Cortex of kidney (tissue), 1 donor: ENCODE data around the gene MAN2C1.
"Not testable (repeated sequence)": the region's sequence is repeated elsewhere in the genome, so short reads cannot be mapped to it uniquely, and the experiment has no call there.

Experiments
- DNase-seq: peaks from one replicate; lab custom pipeline; 2025; lab: John Stamatoyannopoulos, UW

Gene MAN2C1

GRCh38 chr15:75346796-75347221 is 21.6 kb downstream of the MAN2C1 start, which contains the start of gene NEIL1:
TSS of gene NEIL1 (plus strand) at chr15:75347039. CDS start at chr15:75348906, 1,867 bp downstream.
- no peak for DNase-seq

- DNase-seq = not testable (repeated sequence)
These were observed 24.5 kb downstream of the MAN2C1 start for GRCh38 chr15:75343953-75344352.

GRCh38 chr15:75342221-75342620 is 26.2 kb downstream of the MAN2C1 start:
- DNase-seq = no peak

DNA sequence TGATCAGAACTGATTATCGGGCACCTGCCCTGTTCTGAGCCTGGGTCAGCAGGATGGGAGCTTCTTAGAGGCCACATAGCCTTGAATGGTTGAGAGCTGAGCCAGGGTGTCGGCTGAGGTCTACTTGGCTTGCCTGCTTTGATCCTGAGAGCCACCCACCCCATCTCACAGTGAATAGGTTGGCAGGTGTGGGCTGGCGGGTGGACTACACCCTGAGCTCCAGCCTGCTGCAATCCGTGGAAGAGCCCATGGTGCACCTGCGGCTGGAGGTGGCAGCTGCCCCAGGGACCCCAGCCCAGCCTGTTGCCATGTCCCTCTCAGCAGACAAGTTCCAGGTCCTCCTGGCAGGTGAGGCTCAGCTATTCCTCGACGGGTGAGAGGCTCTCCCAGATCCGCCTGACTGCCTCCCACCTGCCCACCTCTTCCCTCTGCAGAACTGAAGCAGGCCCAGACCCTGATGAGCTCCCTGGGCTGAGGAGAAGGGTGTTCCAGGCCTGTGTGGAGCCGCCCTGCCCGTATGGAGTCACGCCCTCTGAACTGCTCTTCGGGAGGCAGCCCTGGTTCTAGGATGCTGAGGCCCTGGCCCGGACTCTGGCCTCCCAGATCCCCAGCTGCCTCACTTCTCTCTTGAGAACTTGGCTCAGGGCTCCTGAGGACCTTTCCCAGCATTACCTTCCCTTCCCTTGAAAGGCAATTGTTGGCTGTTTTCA is 28.7 kb downstream of the MAN2C1 start:
- DNase-seq = no peak

DNA sequence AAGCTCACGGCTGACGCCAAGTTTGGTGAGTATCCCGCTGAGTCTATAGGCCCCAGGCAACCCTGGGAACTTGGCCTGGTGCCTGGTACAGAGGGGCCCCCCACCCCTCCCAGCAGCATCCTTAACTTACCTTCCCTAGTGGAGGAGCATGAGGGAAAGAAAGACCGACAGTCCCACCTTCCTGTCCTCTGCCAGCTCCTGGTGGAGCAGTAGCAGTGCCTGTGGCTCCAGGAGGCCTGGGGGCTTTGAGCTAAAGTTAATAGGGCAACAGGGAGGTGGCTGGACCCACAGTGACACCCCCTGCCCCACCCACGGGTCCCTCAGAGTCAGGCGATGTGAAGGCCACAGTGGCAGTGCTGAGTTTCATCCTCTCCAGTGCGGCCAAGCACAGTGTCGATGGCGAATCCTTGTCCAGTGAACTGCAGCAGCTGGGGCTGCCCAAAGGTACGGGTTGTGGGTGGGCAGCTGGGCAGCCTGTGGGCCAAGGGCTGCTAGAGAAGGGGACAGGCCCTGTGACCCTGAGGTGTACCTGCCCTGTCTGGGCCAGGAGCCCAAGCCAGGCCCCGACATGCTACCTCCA is 29.7 kb downstream of the MAN2C1 start:
- no peak for DNase-seq

DNA sequence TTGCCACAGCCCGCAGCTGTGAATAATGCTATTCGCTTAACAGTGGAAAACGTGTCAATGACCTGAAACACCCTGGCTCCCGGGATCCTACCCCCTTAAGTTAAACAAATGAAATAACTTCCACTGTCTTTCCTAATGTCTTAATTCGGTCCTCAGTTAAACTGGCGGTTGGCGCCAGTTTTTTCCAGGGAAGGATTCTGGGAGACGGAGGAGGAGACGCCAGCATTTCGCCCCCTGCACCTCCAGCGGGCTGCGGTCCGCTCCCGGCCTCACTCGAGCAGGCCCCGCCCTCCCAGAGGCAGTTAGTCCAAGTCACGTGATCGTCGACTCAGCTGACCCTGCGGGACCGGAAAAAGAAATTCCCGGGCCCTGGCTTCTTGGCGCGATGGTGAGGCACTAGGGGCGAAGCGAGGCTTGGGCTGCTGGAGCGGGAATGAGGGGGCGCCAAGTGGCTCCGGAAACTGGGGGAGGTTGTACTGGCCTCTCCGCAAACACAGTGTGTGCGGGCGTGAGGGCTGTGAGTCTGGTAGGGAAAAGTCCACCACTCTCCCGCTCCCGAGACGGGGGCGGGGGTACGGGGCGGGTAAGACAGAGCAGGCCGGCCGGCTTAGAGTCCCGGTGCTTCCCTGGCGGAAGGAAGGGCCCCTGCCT is 32.6 kb downstream of the MAN2C1 start, which contains the start of gene COMMD4:
COMMD4 (plus strand) TSS at position 359 of the 651 bp plus-strand sequence; CDS start at position 386, 27 bp downstream.
- peak; percentile 68 for DNase-seq

DNA sequence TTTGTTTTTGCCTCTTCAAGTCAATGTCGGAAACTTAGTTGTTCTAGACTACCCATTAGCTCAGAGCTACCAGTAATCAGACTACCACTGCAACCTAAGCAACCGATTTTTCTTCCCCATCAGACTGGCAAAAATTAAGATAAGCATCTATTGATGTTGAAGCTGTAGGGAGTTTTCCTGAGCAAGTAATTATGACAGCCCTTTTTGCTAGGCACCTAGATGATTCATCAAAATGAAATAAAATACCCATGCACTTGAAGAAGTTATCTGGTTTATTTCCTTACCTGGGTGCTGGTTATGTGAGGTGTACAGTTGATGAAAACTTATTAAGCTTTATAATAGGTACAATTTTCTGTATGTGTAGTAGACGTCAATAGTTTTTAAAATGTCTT is 33.1 kb downstream of the MAN2C1 start:
- no peak for DNase-seq

- DNase-seq = not testable (repeated sequence)
These were observed 34.6 kb downstream of the MAN2C1 start for GRCh38 chr15:75333654-75334419.

DNA sequence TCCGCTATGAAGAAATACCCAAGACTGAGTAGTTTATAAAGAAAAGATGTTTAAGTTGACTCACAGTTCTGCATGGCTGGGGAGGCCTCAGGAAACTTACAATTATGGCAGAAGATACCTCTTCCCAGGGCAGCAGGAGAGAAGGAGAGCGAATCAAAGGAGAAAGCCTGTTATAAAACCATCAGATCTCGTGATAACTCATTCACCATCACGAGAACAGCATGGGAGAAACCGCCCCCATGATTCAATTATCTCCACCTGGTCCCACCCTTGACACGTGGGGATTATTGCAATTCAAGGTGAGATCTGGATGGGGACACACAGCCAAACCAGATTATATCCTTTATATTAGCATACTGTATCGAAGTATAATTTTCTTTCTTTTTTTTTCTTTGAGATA is 36.3 kb downstream of the MAN2C1 start:
- DNase-seq = not testable (repeated sequence)

DNA sequence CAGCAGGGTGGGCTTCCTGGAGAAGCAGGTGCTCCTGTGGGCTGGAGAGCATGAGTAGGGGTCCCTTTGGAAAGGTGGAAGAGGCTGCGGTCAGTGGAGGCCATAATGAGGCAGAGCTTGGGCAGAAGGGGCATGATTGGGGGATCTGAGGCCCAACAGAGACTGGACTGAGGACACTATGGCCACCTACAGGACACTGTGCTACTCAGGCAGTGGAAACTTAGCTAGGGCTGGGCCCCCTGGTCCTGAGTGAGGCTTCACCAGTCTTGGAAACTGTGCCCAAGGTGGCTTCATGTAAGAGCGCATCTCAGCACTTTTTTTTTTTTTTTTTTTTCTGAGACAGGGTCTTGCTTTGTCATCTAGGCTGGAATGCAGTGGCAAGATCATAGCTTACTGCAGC is 38.8 kb downstream of the MAN2C1 start:
- DNase-seq = no peak

GRCh38 chr15:75328493-75329314 is 39.7 kb downstream of the MAN2C1 start:
- no peak for DNase-seq

- no peak for DNase-seq
These were observed 40.9 kb downstream of the MAN2C1 start for GRCh38 chr15:75327491-75327890.

DNA sequence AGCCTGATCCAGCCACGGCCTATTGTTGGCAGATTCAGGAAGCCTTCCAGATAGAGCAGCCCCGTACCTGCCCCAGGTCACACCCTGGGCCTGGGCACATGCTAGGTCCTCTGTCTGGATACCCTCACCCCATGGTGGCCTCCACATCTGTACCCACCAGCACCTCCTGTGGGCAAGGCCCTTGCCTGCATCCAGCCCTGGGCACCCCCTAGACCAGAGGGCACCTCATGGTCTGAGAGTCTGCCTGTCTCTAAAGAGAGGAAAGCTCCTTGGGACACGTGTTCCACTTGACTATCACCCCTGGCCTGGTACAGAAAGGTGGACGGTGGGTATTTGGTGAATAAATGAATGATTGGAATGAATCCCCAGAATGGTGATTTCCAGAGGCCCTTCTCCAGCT is 41.4 kb downstream of the MAN2C1 start:
- DNase-seq = no peak

DNA sequence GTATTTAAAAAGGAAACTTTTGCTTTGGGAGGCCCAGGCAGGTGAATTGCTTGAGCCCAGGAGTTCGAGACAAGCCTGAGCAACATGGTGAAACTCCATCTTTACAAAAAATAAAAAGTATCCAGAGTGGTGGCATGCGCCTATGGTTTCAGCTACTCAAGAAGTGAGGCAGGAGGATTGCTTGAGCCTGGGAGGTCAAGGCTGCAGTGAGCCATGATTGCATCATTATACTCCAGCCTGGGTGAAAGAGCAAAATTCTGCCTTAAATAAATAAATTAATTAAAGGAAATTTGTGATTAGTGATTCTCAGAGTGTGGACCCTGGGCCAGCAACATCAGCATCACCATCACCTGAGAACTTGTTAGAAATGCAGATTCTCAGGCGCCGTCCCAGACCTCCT is 42.5 kb downstream of the MAN2C1 start:
- no peak for DNase-seq

DNA sequence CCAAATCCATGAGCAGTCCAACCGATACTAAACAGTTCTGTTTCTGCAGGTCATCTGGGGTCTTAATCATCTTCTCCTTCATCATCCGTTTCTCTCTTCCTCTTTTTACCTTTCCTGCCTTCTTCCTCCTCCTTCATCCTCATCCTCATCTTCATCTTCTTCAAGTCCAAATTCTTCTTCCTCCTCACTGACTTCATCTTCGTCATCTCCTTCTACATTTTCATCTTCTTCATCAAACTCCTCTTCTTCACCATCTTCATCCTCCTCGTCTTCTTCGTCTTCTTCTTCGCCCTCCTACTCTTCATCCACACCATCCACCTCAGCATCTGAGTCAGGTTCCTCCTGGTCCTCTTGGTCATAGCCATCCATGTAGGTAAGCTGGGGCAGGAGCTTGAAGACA is 46.7 kb downstream of the MAN2C1 start:
- no peak for DNase-seq

- not testable (repeated sequence) for DNase-seq
These were observed 49.0 kb downstream of the MAN2C1 start for GRCh38 chr15:75319231-75319897.

DNA sequence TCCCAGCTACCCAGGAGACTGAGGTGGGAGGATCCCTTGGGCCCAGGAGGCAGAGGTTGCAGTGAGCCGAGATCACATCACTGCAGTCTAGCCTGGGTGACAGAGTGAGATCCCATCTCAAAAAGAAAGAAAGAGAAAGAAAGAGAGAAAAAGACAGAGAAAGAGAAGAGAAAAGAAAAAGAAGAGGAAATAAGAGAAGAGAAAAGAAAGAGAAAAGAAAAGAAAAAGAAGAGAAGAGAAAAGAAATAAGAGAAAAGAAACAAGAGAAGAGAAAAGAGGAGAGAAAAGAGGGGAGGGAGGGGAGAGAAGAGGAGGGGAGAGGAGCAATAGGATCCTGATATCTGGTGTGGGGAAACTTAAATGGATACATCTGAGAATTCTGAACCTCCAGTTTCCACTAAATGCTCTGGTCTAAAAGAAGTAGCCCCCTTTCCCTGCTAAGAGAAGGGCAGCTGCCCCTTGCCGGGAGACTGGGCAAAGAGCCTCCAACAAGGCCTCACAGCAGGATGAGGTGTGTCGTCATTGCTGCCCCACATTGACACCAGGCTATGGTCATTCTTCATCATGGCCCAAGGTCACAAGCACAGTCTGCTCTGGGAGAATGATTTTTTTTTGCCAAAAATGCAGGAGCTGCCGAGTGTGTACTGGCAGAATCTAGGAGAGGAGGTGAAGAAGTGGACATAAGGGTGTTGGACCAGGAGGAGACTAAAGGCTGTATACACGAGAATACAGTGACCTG is 53.7 kb downstream of the MAN2C1 start:
- no peak for DNase-seq

DNA sequence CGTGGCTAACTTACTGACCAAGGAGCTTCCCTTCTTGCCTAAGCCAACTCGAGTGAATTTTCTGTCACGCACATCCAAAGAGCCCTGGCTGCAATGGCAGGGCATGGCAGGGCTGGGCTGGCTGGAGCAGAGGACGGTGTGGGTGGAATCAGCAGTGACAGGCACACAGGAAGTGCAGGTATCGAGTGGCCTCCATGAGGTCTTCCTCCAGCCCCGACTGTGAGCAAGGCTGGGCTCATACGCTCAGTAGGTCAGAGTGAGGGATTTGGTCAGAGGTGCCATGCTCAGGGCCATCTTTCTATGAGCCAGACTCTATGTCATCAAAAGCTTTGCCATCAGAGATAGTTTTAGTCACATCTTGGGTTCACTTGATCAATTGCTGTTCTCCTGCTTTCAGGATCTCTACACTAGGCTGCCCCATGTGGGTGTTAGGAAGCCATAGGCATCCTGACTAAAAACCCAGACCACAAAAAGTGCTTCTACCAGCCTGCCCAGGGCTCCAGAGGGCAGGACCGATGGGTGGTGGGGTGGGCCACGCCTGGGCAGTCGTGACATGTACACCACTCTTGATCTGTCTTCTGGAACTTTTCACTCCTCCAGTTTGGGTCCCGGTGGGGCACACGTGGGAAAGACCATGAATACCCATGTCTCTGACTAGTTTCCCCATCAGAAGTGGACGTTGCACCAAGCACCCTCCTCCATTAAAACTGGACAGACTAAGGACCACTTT is 55.1 kb downstream of the MAN2C1 start:
- DNase-seq = no peak

GRCh38 chr15:75312548-75312947 is 55.9 kb downstream of the MAN2C1 start:
- not testable (repeated sequence) for DNase-seq
